ENCODE measurements around the gene ISM2.

ISM2 gene

DNA sequence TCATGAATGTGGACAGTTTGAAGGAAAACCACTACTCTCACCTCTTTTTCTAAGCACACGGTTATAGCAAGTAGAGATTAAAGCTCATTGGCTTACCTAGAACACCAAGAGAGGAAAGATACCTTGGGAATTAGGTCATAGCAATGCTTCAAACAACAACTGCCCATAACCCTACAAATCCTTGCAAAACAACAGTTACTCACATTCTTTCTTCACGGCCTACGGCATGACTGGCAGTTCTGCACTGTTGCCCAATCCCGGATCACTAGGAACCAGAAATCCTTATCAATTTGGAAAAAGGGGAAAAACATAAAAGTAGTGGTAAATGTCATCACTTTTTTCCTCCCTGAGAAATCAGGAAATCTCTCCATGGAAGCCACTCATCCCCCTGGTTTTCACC, 9.6 kb upstream of the ISM2 start:
- peak; percentile 64 for DNase-seq (ENCODE audit: low read depth)

DNA sequence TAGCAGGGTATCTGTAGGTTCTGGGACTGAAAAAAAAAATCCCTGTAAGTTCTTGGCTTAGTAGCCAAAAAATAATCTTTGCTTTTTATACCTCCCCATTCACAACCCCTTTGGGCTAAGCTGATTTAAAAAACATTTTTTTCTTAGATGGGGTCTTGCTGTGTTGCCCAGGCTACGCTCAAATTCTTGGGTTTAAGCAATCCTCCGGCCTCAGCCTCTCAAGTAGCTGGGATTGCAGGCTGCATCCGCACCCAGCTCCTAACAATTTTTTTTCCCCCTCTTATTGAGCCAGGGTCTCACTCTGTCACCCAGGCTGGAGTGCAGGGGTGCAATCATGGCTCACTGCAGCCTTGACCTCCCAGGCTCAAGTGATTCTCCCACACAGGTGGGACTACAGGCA, 9.1 kb upstream of the ISM2 start:
- no peak for DNase-seq (ENCODE audit: low read depth)

DNA sequence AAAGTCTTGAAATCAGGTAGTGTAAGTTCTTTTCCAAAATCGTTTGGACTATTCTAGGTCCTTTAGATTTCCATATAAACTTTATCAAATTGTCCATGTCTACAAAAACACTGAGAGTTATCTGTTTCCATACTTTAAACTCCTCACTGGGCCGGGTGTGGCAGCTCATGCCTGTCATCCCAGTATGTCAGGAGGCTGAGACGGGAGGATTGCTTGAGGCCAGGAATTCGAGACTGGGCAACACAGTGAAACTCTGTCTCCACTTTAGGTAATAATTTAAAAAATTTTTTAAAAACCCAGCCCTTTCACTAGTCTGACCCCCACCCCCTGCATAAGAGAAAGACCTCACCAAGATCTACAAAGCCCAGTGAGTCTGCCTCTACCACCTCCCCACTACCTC, 6.4 kb upstream of the ISM2 start:
- no peak for DNase-seq (ENCODE audit: low read depth)

DNA sequence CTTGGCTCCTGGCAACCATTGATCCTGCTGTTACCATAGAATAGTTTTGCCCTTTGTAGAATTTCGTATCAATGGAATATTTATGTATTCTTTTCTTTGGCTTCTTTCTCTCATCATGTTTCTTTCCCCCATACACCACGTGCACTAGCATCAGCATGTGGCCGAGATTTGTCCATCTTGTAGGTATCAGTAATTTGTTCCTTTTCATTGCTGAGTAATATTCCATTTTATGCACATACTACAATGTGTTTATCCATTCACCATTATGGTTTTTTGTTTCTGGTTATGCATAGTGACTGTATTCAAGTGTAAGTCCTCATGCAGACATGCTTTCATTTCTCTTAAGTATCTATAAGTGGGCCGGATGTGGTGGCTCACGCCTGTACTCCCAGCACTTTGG, 4.5 kb upstream of the ISM2 start:
- no peak for DNase-seq (ENCODE audit: low read depth)

DNA sequence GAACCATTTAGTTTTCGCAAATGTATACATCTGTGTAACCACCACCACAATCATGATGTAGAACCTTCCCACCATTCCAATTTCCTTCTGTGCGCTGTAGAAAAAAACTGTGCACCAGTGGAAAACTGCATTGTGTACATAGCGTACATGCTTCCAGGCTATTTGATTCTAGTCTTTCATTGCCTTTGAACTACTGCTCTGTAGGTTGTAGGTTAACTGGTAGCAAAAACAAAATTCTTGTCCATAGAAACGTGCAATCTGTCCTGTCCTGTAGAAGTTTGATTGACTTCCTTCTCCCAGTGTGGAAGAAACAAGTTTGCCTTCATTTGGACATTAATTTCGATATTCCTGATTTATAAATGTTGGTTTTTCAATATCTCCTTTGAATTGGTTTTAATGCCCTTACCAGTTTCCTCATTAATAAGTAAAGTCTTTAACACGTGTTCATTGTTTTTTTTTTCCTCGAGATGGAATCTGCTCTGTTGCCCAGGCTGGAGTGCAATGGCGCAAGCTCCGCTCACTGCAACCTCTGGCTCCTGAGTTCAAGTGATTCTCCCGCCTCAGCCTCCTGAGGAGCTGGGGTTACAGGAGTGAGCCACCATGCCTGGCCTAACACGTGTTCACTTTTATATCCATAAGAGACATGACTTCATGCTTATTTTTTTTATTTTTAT, 3.6 kb upstream of the ISM2 start:
- DNase-seq (ENCODE audit: low read depth): no peak

DNA sequence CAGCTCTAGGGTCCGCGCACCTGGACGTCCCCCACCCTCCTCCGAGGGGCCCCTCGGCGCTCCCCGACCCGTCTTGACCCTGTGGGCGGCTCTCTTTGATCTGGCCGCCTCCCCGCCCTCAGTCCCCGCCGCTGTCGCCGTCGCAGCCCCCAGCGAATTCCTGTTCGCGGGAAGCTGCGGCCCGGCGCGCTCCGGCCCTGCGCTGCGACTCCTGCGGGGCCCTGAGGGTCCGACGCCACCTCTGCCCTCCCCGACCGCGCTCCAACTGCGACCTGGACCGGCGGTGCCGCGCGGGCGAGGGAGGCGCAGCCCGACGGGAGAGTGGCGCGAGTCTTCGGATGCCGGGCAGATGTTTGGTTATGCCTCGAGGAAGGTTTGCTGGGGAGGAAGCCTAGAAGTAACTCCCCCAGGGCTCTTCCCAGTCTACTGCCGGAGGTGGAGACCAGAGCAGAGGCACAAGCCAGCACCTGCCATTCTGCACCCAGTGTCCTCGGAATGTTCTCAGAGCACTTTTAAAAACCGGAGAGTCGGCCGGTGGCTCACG, 440 bp upstream of the ISM2 start:
- no peak for DNase-seq (ENCODE audit: low read depth)

DNA sequence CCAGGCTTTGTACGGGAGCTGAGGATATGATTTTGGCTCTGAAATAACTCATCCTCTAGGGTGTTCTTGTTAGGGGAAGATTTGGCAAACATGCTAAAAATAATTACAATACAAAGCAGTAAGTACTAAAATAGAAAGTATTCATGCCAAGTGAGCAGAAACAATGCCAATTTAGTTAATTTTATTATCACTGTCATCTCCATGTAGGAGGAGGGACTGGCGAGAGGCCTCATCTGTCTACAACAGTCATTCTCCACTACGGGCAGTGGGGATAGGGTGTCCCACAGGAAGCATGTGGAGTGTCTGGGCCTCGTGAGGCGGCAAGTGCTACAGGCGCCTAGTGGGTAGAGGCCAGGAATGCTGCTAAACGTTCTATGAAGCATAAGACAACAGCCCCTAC, 3.3 kb downstream of the ISM2 start:
- DNase-seq (ENCODE audit: low read depth): no peak

DNA sequence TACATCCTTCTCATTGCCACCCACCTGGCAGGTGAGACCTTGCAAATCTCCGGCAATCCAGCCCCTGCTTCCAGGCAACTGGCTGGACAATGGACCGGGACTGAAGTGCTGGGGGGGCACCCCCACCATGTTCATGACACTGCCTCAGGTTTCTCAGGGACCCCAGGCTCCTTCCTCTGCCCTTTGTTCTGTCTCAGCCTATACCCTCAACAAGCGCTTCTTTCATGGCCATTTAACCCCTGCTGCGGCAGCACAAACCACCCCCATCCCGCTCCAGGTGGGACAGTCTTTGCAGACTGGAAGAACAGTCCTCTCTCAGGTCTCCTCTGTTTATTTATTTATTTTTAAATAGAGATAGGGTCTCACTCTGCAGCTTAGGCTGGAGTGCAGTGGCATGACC, 7.6 kb downstream of the ISM2 start:
- DNase-seq (ENCODE audit: low read depth): no peak

DNA sequence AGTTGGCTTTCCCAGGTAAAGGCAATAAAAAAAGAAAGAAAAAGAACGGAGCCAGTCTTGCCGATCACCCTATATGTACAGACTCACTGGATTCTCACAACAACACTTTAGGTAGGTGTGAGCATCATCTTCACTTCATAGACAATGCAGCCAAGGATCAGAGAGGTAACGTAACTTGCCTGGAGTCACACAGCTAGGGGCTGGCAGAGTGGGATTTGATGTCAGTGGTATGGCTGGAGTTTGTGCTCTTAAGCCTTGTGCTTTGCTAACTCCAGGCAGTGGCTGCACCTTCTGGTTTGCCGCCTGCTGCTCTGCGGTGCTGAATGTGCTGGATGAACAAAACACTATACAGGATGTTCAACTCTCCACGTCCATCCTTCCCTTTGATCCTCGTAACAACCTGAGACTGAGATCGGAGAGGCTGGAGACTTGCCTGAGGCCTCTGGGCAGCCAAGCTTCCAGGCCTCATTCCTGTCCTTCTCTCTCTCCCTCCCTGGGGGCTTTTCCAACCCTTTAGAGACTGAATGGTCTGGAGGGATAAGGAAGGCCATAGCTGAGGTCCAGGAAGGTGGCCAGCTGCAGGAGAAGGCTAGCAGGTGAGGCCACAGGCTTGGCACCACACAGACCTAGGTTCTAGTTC, 8.1 kb downstream of the ISM2 start:
- DNase-seq (ENCODE audit: low read depth): no peak

DNA sequence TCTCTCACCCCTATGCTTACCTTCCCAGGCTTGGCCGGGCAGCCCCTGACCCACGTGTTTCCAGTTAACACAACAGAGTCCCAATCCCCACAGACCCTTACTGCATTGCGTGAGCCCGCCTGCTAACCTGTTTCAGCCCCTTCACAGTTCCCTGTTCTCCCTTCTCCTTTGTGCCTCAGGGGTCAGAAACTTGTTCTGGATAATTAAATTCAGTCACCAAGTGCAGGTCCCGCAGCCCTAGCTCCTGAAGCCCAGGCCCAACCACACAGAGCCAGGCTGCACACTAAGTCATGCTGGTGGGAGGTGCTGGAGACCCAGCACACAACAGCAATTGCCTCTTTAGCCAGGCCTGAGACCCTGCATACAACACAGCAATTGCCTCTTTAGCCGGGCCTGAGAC, 9.6 kb downstream of the ISM2 start:
- no peak for DNase-seq (ENCODE audit: low read depth)

DNA sequence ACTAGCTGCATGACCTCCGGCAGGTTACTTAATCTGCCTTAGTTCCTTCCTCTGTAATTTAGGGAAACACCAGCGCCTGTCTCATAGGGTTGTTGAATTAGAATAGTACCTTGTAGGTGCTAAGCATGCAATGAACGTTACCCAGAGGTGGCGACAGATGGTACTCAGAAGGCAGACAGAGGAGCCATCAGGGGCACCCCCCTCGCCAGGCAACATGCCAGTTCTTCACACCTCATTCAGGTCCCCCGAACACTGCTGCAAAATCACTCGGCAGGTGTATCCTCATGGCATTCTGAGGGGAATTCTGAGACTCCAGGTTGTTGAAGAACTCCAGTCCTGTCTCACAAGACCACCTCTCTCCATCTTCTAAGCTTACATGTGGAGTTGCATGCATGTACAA, 10.1 kb downstream of the ISM2 start:
- no peak for DNase-seq (ENCODE audit: low read depth)

DNA sequence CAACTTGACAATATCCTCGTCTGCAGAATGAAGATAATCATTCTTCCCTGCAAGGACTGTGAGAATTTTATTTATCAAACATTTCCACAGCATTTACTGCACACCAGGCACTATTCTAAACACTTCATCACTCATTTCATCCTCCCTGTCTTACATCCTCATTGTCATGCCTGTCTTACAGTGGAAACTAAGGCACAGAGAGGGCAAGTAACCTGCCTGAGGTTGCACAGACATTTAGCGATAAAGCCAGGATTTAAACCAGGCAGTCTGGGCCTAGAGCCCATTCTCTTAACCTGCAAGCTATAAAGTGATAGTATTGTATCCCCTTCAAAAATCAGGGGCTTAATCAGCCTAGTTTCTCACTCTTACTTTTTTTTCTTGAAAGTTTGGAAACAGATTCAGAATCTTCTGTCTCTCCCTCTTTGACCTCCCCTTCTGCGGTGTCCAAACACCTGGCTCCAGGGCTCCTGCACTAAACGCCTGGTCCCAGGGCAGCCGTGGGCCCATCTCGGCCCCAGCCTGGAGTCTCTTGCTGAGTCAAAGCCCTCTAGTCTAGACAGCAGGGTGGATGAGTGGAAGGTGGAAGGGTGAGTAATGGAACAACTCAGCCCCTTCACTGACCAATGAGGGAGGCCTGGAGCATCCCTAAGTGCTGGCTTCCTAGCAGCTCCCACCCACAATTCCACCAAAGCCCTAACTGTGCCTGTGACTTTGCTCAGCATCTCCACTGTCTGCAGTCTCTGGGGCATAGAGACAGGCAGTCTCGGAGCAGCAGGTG, 12.5 kb downstream of the ISM2 start:
- peak; percentile 91 for DNase-seq (ENCODE audit: low read depth)

DNA sequence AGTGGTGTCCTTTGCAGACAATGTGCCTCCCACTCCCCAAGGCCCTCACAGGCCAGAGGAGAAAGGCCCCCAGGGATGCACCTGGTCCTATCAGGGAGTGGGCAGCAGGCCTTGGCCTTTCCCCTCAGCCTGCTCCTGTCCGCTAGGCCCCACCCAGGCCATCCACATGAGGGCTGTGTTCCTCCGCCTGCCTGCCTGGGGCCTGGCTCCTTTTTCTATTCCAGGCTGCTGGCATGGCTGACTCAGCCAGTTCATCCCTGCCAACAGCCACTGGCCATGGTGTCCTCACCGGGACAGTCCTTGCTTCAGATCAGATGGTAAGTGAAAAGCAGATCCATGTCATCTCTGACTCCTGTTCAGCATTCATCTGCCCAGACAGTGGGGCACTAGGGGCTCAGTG, 13.4 kb downstream of the ISM2 start:
- DNase-seq (ENCODE audit: low read depth): no peak

DNA sequence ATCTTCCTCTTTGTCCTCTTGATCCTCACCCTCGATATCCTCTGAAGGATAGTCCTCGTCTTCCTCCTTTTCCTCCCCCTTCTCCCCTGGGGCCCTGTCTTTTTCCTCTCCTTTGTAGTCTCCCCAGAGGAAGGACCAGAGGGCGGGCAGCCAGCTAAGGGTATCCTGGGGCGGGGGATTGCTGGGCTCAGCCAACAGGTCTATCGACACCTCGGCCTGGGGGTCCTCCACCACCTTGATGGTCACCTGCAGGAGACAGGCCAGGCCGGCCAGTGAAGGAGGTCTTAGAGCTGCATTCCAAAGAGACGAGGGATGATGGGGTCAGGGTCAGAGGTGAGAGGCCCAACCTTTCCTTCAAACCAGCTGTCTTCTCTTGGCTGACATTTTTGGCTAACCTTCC, 16.2 kb downstream of the ISM2 start:
- no peak for DNase-seq (ENCODE audit: low read depth)

DNA sequence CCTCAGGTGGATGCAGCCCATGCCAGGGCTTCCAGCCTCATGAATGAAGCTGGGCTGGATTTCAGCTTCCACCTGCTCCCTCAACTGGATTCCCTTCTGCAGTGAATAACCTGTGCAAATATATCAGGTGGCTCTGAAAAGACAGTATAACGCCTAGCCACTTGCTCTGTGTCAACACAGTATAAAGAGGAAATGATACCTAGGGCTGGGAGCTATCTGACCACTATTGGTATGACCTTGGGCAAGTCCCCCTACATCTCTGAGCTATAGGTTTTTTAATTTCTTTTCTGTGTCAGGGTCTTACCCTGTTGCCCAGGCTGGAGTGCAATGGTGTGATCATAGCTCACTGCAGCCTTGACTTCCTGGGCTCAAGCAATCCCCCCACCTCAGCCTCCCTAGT, 19.8 kb downstream of the ISM2 start:
- no peak for DNase-seq (ENCODE audit: low read depth)

DNA sequence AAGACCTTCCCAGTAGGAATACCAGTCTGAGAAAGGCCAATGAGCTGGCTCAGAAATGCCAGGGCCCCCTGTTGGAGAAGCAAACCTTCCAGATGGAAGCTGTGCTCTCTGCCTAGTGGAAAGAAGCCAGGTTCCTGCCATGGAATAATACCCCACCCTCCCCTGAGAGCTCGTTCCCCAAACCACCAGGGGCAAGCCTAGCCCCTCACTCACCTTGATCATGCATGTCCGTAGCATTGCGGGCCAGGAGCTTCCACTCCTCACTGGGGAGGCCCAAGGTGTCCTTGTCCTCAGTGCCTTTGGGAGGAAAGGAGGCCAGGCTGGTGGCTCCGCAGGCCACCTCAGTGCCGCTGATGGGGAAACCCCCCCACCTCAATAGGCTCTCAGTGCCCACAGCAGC, 20.6 kb downstream of the ISM2 start:
- no peak for DNase-seq (ENCODE audit: low read depth)

DNA sequence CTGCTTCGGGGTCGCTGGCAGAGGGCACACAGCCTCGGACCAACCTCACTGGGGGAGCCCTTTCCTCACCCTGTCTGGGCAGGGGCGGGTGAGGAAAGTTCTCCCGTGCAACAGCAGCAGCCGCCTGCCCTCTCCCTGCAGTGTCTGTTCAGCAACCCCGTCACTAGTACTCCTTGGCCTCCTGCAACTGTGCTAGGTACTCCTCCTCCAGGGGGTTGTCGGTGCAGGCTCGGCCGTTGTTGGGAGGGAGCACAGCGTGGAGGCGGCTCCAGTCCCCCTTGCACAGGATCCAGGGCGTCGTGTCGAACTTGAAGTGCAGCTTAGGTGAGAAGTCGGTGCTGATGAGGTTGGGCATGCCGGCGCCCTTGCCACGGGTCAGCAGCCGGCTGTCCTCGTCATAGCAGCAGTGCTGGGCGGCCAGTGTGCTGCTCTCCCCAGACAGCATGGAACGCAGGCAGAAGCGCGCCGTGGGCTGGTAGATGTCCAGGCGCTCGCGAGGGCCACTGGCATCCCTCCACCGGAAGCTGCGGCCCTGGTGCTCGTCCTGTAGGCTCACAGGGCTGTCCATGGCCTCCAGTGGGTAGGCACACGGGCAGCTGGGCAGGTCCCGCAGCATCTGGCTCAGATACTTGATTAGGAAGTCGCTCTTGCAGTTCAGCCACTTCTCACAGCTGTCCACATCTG, 23.0 kb downstream of the ISM2 start:
- DNase-seq (ENCODE audit: low read depth): no peak

DNA sequence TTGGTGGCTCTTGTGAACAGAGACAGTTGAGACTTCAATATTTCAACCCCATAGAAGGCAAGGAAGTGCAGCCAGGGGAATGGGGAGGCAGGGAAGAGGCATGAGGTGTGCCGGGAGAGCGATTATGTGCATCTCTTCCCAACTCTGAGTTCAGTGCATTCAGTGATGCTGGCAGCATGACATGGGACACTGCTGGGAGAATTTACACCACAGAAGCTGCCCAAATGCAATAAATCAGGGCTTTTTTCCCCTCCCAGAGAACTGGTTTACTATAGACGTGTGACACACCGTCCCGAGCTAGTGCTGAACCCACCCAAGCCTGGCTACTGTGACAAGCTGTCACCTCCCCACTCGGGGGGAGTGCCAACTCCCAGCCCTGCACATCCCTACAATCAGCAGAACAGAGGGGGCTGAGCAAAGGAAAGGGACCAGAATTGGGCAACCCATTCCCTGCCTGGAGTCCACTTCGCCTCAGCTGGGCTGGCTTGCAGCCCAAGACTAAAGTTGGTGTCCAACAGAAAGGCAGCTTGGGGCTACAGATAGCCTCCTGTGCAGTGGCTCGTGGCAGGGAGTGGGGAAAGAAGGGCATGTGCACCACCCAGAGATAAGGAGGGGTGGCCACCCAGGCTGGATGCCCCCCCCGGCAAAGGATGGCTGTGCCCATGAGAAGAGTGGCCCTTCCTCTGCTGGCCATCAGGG, 24.0 kb downstream of the ISM2 start:
- no peak for DNase-seq (ENCODE audit: low read depth)

DNA sequence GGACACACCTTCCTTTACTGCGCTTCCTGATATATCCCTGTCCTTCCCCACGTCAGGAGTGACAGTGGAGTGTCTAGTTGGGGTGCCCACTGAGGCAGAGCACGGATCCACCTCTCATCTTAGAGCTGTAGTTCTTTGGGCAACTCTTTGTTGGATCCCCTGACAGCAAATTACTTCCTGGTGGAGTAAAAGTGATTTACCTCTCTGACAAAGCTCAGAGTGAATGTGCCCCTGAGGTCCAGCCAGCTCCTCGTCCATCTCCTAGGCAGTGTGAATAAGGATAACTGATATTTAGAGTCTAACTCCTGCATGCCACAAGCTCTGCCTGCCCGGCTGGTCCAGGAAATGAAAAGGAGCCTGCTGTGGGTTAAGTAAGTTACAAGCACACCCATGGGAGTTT, 24.7 kb downstream of the ISM2 start:
- no peak for DNase-seq (ENCODE audit: low read depth)

DNA sequence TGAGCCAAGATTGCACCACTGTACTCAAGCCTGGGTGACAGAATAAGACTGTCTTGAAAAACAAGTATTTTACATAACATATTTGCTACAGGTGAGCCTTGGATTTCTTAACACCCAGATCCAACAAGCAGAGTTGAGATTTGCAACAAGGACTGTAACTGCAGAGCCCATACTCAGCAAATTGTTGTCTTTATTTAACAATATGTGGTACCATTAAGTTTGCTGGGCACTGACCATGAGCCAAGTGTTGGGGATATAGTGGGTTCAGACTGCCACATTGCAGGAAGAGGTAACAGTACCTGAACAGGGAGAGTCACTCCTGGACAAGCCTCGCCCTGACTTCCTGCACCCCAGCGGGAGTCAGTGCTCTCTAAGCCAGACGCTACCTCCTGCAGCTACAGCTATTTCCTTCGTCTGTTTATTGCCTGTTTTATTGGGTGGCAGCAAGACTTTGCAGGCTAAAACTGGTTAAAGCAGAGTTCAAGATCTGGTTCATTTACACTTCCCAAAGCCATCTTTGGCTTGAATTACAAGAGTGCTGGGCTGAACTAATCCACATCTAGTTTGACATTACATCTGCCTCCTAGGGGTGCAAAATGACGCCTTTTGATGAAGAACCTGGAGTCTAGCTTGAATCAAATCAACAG, 28.3 kb downstream of the ISM2 start:
- DNase-seq (ENCODE audit: low read depth): no peak

DNA sequence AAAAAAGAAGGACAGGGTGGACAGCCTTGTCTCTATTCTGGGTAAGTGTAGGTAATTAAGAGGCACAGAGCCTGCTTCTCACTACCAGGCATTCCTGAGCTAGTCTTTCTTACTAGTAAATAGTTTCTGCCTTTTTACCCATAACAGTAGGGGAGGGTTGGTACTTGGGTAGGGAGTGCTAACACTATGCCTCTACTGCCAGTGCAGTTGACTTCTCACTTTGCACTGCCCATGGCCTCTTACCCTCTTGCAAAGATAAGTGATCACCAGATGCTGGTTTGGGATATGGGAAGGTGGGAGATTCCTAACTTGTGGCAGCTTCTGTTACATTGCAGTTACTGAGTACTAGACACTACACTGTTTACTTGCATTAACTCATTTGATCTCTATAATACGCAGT, 29.1 kb downstream of the ISM2 start:
- DNase-seq (ENCODE audit: low read depth): no peak
